Heart right ventricle (tissue), 16 donors: ENCODE measurements around the gene ARL17B. TPM values are rescaled to one million over a fixed set of nuclear protein-coding genes. Genes with fewer than 3 reads are reported as not detected.
"Not testable (repeated sequence)": the region's sequence is repeated elsewhere in the genome, so short reads cannot be mapped to it uniquely, and the experiment has no call there.

ENCODE experiments used
- ATAC-seq, 8 donors: fragments of 200-7000 bp; cut with Tn5 transposase; one replicate each; pipeline ENCODE4 v1.9.1; 2020; ENCODE audit warnings: mild to moderate bottlenecking in 8 of 8, moderate library complexity in 8 of 8, moderate number of reproducible peaks in 1 of 8
- DNase-seq, 2 donors: peaks; one replicate each; pipeline ENCODE4 v3.0.0-alpha.2; 2020
- H3K27ac ChIP-seq, 10 donors: fragments of 200-600 bp; sonication (generic) in 2 of 10; one replicate each; pipeline versions ENCODE4 v1.5.0 to v1.8.0; 2020 to 2022; ENCODE audit warnings: mild to moderate bottlenecking in 3 of 10
- H3K27me3 ChIP-seq, 7 donors: fragments of 200-600 bp; one replicate each; pipeline ENCODE4 v1.8.0; 2021 to 2022; ENCODE audit warnings: mild to moderate bottlenecking in 2 of 7
- H3K36me3 ChIP-seq, 9 donors: fragments of 200-600 bp; sonication (generic) in 1 of 9; one replicate each; pipeline versions ENCODE4 v1.5.0 to v1.8.0; 2020 to 2022; ENCODE audit warnings: mild to moderate bottlenecking in 2 of 9
- H3K4me1 ChIP-seq, 9 donors: fragments of 200-600 bp; sonication (generic) in 1 of 9; one replicate each; pipeline versions ENCODE4 v1.5.0 to v1.8.0; 2020 to 2022; ENCODE audit warnings: mild to moderate bottlenecking in 4 of 9
- H3K4me3 ChIP-seq, 10 donors: fragments of 200-600 bp; sonication (generic) in 2 of 10; one replicate each; pipeline versions ENCODE4 v1.5.0 to v1.8.0; 2020 to 2022; ENCODE audit warnings: mild to moderate bottlenecking in 7 of 10, moderate library complexity in 2 of 10
- H3K9me3 ChIP-seq, 11 donors: fragments of 200-600 bp in 10 of 11; sonication (generic) in 2 of 11; one replicate each; pipeline versions ENCODE4 v1.5.0 to v1.8.0; 2013 to 2022; ENCODE audit warnings: mild to moderate bottlenecking in 2 of 11, control low read depth in 1 of 11, moderate library complexity in 1 of 11
- WGBS, 2 donors: extraction: QIAGEN DNeasy Blood & Tissue Kit; methylation state at CpG; one replicate each; pipeline ENCODE4 v1.1.7; 2013; ENCODE audit warnings: inconsistent platforms in 1 of 2; 5-methylcytosine and 5-hydroxymethylcytosine counted together
- intact Hi-C, 10 donors: fragments of 100-400 bp; cut with DNase I; formaldehyde crosslinking; loops; one replicate each; pipeline versions ENCODE4 v1.11.1 to v1.14.2; 2022
- long read RNA-seq, 3 donors: library from polyadenylated mRNA; unstranded; transcript quantifications; one replicate each; pipeline ENCODE4 v2.0.0, GENCODE V29; 2020 to 2021
- polyA plus RNA-seq, 2 donors: library from polyadenylated mRNA; stranded (reverse); fragments of 200-250 nt; gene quantifications; one replicate each; pipeline ENCODE4 v1.2.3, GENCODE V29; 2013
- total RNA-seq, 10 donors: library from RNA; stranded (reverse); fragmentation: NEBNext Ultra II Directional in 3 of 10; extraction: Animal tissue kit (Norgen Biotek cat#: 25700) in 3 of 10; gene quantifications; one replicate each; pipeline versions ENCODE4 v1.2.1 to v1.2.4, GENCODE V29; 2021 to 2023
- donor health status: Arrhythmogenic right ventricular cardiomyopathy.
- donor health status: ischemic (EF 13 %, LVEDD 7.1; RV severe dilation, severe dysfunction).
- donor health status: healthy with polysubstance abuse.
- donor health status: DM: no; HTN: yes; CAD: no.
- donor health status: DM: no; HTN: no; CAD: no.
- donor health status: ischemic (EF 25% LVEDD 6.9; RV normal size, moderate dysfunction).
- donor health status: ischemic (EF 25% LVEDD 5.7; RV mildly dilated, moderate dysfunction).
- donor health status: healthy.
- donor health status: DM: yes; HTN: yes; CAD: no.
- donor health status: Ischemic cardiomyopathy.
- donor health status: ischemic (EF 35%, LVEDD 5.7; RV mildly dilated, moderate dysfunction).
- donor health status: nonischemic (EF 11% LVEDD 7.7; RV severe dilation, severe dysfunction).
- donor health status: DM: yes; HTN: yes; CAD: no.
- donor health status: PGD.
- donor health status: ischemic (EF 29% LVEDD 5.4; RV normal size, mild dysfunction).
- donor health status: nonischemic (EF 23%, LVEDD 6.1; RV moderate dilation, normal function).

The ARL17B gene
- total RNA-seq (10 to 100 TPM in 2 of 10 donors, 1 to 10 TPM in 8; 3.6 to 16.0 (median 8.5) TPM), polyA plus RNA-seq (1 to 10 TPM; 5.5 to 7.5 TPM)
- long read RNA-seq, donor 1, partial matches to known transcripts: 0 of 15 reads
- long read RNA-seq, donor 1, other reads (novel, unspliced or antisense): 14 of 15 reads
- long read RNA-seq, donor 2, partial matches to known transcripts: 0 of 10 reads
- long read RNA-seq, donor 2, other reads (novel, unspliced or antisense): 10 of 10 reads
- long read RNA-seq, donor 3, partial matches to known transcripts: 0 of 6 reads
- long read RNA-seq, donor 3, other reads (novel, unspliced or antisense): 5 of 6 reads

- DNase-seq (peak; percentile 82 to 99), ATAC-seq (peak; percentile 99 to 100 (median 100))
- H3K9me3 ChIP-seq, H3K4me1 ChIP-seq, H3K27me3 ChIP-seq, H3K27ac ChIP-seq, H3K36me3 ChIP-seq, intact Hi-C loops: not testable (repeated sequence)
- WGBS, 2 donors: 0% methylated on average over 14 of the region's 22 CpGs; no CpG with 5 or more reads in 1 of the 2 donors
- H3K4me3 ChIP-seq: peak within 1 kb of the TSS in 4 of 10 donors; percentile 15 to 37 (median 26)
These were observed at the start of gene ARL17B for GRCh38 chr17:46361755-46362154. Gene ARL17B (minus strand): TSS chr17:46361766. CDS start chr17:46358397, 3,369 bp downstream.

- H3K36me3 ChIP-seq, DNase-seq, H3K27me3 ChIP-seq, H3K4me3 ChIP-seq, intact Hi-C loops, ATAC-seq, H3K9me3 ChIP-seq, H3K27ac ChIP-seq, H3K4me1 ChIP-seq: not testable (repeated sequence)
- no CpG with 5 or more reads among the region's 2 CpGs for WGBS, 2 donors
These were observed 48.3 kb upstream of the ARL17B start for GRCh38 chr17:46409864-46410263.

GRCh38 chr17:46407155-46407554, 45.6 kb upstream of the ARL17B start:
- H3K36me3 ChIP-seq, H3K27me3 ChIP-seq, intact Hi-C loops, H3K4me3 ChIP-seq, H3K4me1 ChIP-seq, ATAC-seq, DNase-seq, H3K27ac ChIP-seq, H3K9me3 ChIP-seq: not testable (repeated sequence)
- no CpG with 5 or more reads among the region's 5 CpGs for WGBS, 2 donors

- H3K9me3 ChIP-seq, H3K4me3 ChIP-seq, H3K27me3 ChIP-seq, H3K36me3 ChIP-seq, H3K4me1 ChIP-seq, DNase-seq, ATAC-seq, H3K27ac ChIP-seq, intact Hi-C loops: not testable (repeated sequence)
- WGBS, 2 donors: no CpG with 5 or more reads among the region's 2 CpGs
These were observed 39.6 kb upstream of the ARL17B start for GRCh38 chr17:46401033-46401787.

- WGBS, 2 donors: 0 to 13% methylated on average over 1 of the region's 3 CpGs
- H3K4me1 ChIP-seq, intact Hi-C loops, H3K27me3 ChIP-seq, H3K27ac ChIP-seq, ATAC-seq, H3K4me3 ChIP-seq, H3K36me3 ChIP-seq, H3K9me3 ChIP-seq, DNase-seq: not testable (repeated sequence)
These were observed 39.0 kb upstream of the ARL17B start for GRCh38 chr17:46400543-46400942.

GRCh38 chr17:46399993-46400392, 38.4 kb upstream of the ARL17B start:
- H3K4me1 ChIP-seq, DNase-seq, intact Hi-C loops, H3K9me3 ChIP-seq, H3K27me3 ChIP-seq, H3K27ac ChIP-seq, H3K36me3 ChIP-seq, H3K4me3 ChIP-seq, ATAC-seq: not testable (repeated sequence)
- 91 to 99% methylated on average over 4 of the region's 9 CpGs for WGBS, 2 donors

- H3K9me3 ChIP-seq, H3K27ac ChIP-seq, H3K4me1 ChIP-seq, ATAC-seq, DNase-seq, H3K36me3 ChIP-seq, intact Hi-C loops, H3K27me3 ChIP-seq, H3K4me3 ChIP-seq: not testable (repeated sequence)
- 79 to 87% methylated on average over 1 of the region's 2 CpGs for WGBS, 2 donors
These were observed 34.7 kb upstream of the ARL17B start for GRCh38 chr17:46396292-46396691.

- H3K36me3 ChIP-seq, H3K27me3 ChIP-seq, DNase-seq, H3K4me3 ChIP-seq, H3K4me1 ChIP-seq, ATAC-seq, intact Hi-C loops, H3K9me3 ChIP-seq, H3K27ac ChIP-seq: not testable (repeated sequence)
- WGBS, 2 donors: no CpG with 5 or more reads among the region's 2 CpGs
These were observed 32.1 kb upstream of the ARL17B start for GRCh38 chr17:46393702-46394101.

- intact Hi-C loops, H3K27ac ChIP-seq, H3K36me3 ChIP-seq, H3K27me3 ChIP-seq, H3K4me3 ChIP-seq, DNase-seq, ATAC-seq, H3K9me3 ChIP-seq, H3K4me1 ChIP-seq: not testable (repeated sequence)
These were observed 23.9 kb upstream of the ARL17B start for GRCh38 chr17:46385491-46385890.

GRCh38 chr17:46383118-46383517, 21.6 kb upstream of the ARL17B start:
- H3K4me1 ChIP-seq, H3K36me3 ChIP-seq, intact Hi-C loops, DNase-seq, H3K27me3 ChIP-seq, H3K4me3 ChIP-seq, ATAC-seq, H3K9me3 ChIP-seq, H3K27ac ChIP-seq: not testable (repeated sequence)
- 97 to 98% methylated on average over 3 of the region's 4 CpGs for WGBS, 2 donors

- intact Hi-C loops, H3K4me1 ChIP-seq, DNase-seq, H3K36me3 ChIP-seq, H3K27ac ChIP-seq, H3K27me3 ChIP-seq, H3K9me3 ChIP-seq, H3K4me3 ChIP-seq: not testable (repeated sequence)
- no CpG with 5 or more reads among the region's 7 CpGs for WGBS, 2 donors
- peak; percentile 26 to 72 (median 63) for ATAC-seq
These were observed 11.9 kb upstream of the ARL17B start for GRCh38 chr17:46373418-46373817.
